NT2/D1 (cell line): ENCODE data around the gene RBPMS2.

Source experiments
- SUZ12 ChIP-seq: IDR thresholded peaks from 2 replicates; pipeline ENCODE4 v1.6.1; 2011; ENCODE audit not compliant: insufficient read length, insufficient read depth; ENCODE audit errors: extremely low read depth
- YY1 ChIP-seq: IDR thresholded peaks from 2 replicates; pipeline ENCODE4 v1.6.1; 2011; ENCODE audit not compliant: insufficient read length, insufficient read depth
- ZNF274 ChIP-seq: IDR thresholded peaks from 2 replicates; pipeline ENCODE4 v1.6.1; 2011; ENCODE audit warnings: mild to moderate bottlenecking, low read depth, low read length

GRCh38 chr15:64690578-64691296 lies 84.7 kb downstream of the RBPMS2 start:
- TF ChIP-seq YY1 (no peak), ZNF274 (no peak), SUZ12 (no peak)
